NB4 (cell line): Measurements from ENCODE around the gene EIF6.
"Not testable (repeated sequence)": the region's sequence is repeated elsewhere in the genome, so short reads cannot be mapped to it uniquely, and the experiment has no call there.

Source experiments
- DNase-seq: peaks from one replicate; pipeline ENCODE4 v3.0.0; 2010; ENCODE audit warnings: low read depth
- H3K4me3 ChIP-seq: one replicate; pipeline ENCODE4 v1.5.1; 2011; ENCODE audit warnings: mild to moderate bottlenecking, low read depth, low read length, moderate library complexity
- CTCF ChIP-seq: IDR thresholded peaks from one replicate; pipeline ENCODE4 v1.5.1; 2012; ENCODE audit warnings: low read depth, low read length
- MYC ChIP-seq: IDR thresholded peaks from 2 replicates; pipeline ENCODE4 v1.6.1; 2011; ENCODE audit warnings: low read depth, low read length
- POLR2A ChIP-seq: IDR thresholded peaks from 2 replicates; pipeline ENCODE4 v1.6.1; 2011; ENCODE audit warnings: mild to moderate bottlenecking; ENCODE audit not compliant: insufficient read length; ENCODE audit errors: extremely low read depth
- TF ChIP-seq, protein P1 (sequence below): IDR thresholded peaks from 2 replicates; pipeline ENCODE4 v1.6.1; 2011; ENCODE audit warnings: low read depth, low read length

Gene EIF6

DNA sequence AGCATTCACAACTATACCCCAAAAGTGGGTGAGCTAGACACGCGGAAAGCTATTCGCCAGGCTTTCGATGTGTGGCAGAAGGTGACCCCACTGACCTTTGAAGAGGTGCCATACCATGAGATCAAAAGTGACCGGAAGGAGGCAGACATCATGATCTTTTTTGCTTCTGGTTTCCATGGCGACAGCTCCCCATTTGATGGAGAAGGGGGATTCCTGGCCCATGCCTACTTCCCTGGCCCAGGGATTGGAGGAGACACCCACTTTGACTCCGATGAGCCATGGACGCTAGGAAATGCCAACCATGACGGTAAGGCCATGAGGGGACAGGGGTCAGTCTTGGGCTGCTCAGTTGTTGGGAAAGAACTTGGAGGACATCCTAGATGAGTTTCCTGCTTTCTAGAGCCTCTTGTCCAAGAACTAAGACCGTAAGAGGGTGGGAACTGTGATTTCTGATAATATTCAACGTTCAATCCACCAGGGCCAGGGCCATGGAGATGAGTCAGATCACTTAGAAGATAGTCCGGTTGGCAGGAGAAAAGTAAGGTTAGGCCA lies 30.0 kb downstream of the EIF6 start:
- TF ChIP-seq CTCF (no peak), POLR2A (no peak), MYC (no peak)
- TF ChIP-seq, protein P1, sequence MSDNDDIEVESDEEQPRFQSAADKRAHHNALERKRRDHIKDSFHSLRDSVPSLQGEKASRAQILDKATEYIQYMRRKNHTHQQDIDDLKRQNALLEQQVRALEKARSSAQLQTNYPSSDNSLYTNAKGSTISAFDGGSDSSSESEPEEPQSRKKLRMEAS, result no peak
- DNase-seq, result no peak
- no peak overlapping the region for H3K4me3 ChIP-seq

GRCh38 chr20:35253010-35253409 lies 31.6 kb downstream of the EIF6 start:
- TF ChIP-seq, protein P1, result no peak
- no peak for TF ChIP-seq MYC
- TF ChIP-seq CTCF, result no peak
- no peak for TF ChIP-seq POLR2A
- no peak overlapping the region for H3K4me3 ChIP-seq
- no peak for DNase-seq

DNA sequence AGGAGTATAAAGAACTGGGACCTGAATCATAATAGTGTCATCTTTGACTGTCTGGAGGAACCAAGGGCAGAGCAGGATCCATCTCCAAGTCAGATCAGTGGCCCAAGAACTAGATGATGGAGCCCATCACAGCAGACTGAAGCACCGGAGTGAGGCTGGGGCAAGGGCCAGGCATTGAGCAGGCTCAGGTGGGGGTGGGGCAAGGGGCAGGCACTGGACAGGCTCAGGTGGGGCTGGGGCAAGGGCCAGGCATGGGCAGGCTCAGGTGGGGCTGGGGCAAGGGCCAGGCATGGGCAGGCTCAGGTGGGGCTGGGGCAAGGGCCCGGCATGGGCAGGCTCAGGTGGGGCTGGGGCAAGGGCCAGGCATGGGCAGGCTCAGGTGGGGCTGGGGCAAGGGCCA lies 32.0 kb downstream of the EIF6 start:
- not testable (repeated sequence) for DNase-seq, H3K4me3 ChIP-seq

DNA sequence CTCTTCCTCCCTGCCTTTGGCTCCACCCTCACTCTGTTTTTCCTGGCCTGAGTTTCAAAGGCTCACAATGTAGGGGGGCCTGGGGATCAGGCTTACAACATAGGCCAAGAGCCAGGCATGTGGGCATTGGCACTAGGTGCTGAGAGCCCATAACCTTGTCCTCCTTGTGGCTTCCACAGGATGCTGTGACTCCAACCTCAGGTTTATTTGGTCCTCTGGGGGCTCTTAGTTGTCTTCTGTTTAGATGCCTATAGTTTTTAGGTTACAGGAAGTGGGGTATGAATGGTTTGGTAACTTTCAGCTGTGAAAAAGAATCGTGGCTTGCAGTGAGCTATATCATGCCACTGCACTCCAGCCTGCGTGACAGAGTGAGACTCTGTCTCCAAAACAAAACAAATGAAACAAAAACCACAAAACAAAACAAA lies 32.5 kb downstream of the EIF6 start:
- DNase-seq, result peak; percentile 37
- H3K4me3 ChIP-seq, result no peak overlapping the region
- no peak for TF ChIP-seq MYC
- TF ChIP-seq CTCF, result no peak
- no peak for TF ChIP-seq POLR2A
- TF ChIP-seq, protein P1, result no peak

DNA sequence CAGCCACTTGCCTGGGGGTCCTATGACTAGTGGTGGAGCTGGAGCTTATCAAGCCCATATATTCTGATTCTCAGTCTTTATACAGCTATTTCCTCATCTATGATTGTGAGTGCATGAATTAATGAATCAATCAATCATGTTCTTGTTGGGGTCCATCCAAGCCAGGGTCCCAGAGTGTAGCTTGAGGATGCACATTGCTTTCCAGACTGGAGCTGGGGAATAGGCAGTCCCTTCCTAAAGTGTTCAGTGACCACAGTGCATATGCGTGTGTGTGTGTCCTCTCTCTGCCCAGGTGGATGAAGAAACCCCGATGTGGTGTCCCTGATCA lies 33.0 kb downstream of the EIF6 start:
- DNase-seq, result no peak
- H3K4me3 ChIP-seq, result no peak overlapping the region
- TF ChIP-seq POLR2A, result no peak
- no peak for TF ChIP-seq CTCF
- TF ChIP-seq, protein P1, result no peak
- no peak for TF ChIP-seq MYC

DNA sequence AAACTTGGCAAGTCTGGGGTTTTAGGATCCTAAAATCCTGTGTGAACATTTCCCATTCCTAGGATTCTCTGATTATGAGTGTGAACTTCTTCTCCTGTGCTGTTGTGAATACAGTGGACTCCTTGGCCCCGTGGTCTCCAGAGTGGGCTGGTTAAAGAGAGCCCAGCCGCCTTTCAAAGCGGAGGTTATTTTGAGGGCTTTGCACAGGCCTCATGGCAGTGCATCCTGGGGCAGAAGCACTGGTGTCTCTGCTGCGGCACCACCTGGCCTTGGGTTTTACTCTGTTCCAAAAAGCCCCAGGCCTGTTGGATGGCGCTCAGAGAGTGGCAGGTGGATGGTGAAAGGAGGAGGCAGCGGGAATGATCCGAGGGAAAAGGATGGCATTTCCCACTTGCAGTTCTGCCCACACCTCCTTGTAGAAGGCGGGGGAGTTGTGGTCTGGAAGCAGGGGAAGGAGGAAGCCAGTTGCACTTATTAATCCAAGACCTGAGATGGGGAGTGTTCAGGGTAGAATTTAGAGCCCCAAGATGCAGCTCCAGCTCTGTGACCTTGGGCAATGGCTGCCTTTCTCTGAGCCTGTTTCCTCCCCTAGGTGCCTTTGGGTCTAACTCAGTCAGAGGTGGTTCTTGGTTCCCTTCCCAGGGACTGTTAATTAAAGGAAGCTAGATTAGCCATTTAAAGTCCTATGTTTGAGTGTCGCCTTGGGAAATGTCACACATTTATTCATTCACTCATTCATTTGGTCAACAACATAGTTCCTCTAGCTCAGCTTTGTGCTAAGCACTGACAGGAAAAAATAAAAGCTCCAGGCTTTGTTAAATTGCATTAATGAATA lies 35.7 kb downstream of the EIF6 start:
- DNase-seq, result peak; percentile 20
- no peak overlapping the region for H3K4me3 ChIP-seq
- no peak for TF ChIP-seq POLR2A
- TF ChIP-seq CTCF, result no peak
- no peak for TF ChIP-seq MYC
- TF ChIP-seq, protein P1, result no peak
